Measurements from ENCODE around the gene UTP3.

GRCh38 chr4:70705183-70706043 is 17.1 kb downstream of the UTP3 start:
- TF ChIP-seq CTCF (conservative IDR thresholded peaks at IDR 0.05) (no peak), EZH2 (IDR thresholded peaks at IDR 0.05; ENCODE audit: low read depth) (no peak)
